ENCODE measurements around the gene SBNO1. TPM values are rescaled to one million over a fixed set of nuclear protein-coding genes. Genes with fewer than 3 reads are reported as not detected.

Gene SBNO1
- total and polyA plus RNA-seq, 2 donors (not counting 3 experiments of a cell fraction or from before 2014, with no cell fraction given): 4.8 to 34.2 TPM

DNA sequence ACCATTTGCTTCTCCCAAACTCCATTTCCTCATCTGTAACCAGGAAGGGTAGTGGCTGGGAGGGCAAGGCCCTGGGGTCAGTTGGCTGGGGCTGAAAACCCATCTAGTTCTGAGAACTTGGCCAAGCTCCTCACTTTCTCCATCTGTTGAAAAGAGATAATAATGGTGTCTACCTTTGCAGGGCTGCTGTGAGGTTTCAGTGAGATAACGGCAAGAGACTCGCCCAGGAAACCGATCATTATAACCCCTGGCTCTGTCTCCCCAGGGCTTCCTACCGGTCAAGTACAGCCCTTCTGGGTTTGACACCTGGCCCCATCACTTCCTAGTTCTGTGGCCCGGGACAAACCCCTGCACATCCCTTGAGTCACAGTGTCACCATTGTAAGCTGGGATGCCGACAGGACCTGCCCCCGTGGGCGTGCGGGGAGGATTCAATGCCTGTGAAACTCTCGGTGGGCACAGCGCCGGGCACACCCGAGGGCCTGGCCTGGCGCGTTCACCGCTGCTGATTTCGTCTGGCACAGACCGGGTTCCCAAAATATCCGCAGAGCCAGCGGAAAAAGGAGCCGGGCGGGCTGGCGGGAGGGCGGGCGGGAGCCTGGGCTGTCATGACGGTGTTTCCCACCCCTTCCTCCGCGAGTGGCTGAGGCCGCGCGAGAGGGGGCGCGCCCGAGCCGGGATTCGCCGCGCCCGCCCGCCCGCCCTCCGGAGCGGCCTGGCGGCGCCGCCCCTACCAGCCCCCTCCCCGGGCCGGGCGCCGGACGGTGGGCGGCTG lies 23.7 kb upstream of the SBNO1 start:
- peak overlapping the region in 2 of 3 experiments; percentile 33 to 46 for H3K4me3 ChIP-seq (replicated peaks in 1 of 3; ENCODE audit: insufficient read depth in 1 of 3, low read depth in 1 of 3, low read length in 3 of 3)
- DNase-seq (ENCODE audit: low read depth, low spot score): peak; percentile 61
- intact Hi-C loops (cut with micrococcal nuclease): loop anchor here (1.0 kb wide), 1 partner anchor 23 kb away; no protein-coding TSS in a partner anchor
- no TSS peak for BruUV-seq (replicated peaks)
- H3K4me1 ChIP-seq (ENCODE audit: control insufficient read depth, extremely low read depth, insufficient read depth, low read length): peaks cover 36% of the 10 kb centered on the region
- H3K4me2 ChIP-seq (ENCODE audit: insufficient read depth, low read length): peak overlapping the region; percentile 46
- no peaks in the 10 kb centered on the region for H3K9me3 ChIP-seq (replicated peaks; ENCODE audit: control insufficient read depth, insufficient read depth, low read length)
- H2AFZ ChIP-seq (ENCODE audit: low read depth, low read length): peak overlapping the region; percentile 48
- CTCF ChIA-PET: interaction anchor here (1.5 to 1.7 kb wide), 4 partner anchors 9 to 194 kb away, joined by 4 to 6 read pairs (median 5); no protein-coding TSS in a partner anchor
- dilution Hi-C loops (cut with MboI; ENCODE audit: extremely low pct_ligation_motif_present, low sequenced_read_pairs): no loop called here
- no peaks in the 10 kb centered on the region for H3K27me3 ChIP-seq (ENCODE audit: control insufficient read depth in 2 of 2, insufficient read depth in 2 of 2, low read length in 2 of 2)
- H3K36me3 ChIP-seq (ENCODE audit: control insufficient read depth in 2 of 2, extremely low read depth in 1 of 2, insufficient read depth in 2 of 2, low read length in 2 of 2): peaks cover 8 to 11% of the 10 kb centered on the region in 2 experiments
- POLR2A ChIA-PET: no interaction called here
- H3K27ac ChIP-seq (ENCODE audit: insufficient read depth, low read depth, low read length): peak overlapping the region; percentile 39
- no peak for TF ChIP-seq GATA2 (IDR thresholded peaks at IDR 0.05; ENCODE audit: insufficient read depth, insufficient read length, low read depth, low read length)
- TF ChIP-seq POLR2A (IDR thresholded peaks at IDR 0.05; ENCODE audit: low read depth, low read length): peak; percentile 55
- peak; percentile 36 for TF ChIP-seq POLR2AphosphoS5 (IDR thresholded peaks at IDR 0.05; ENCODE audit: insufficient read depth, low read depth, low read length)
- H3K9me1 ChIP-seq (replicated peaks; ENCODE audit: control insufficient read depth, extremely low read depth, insufficient read depth, low read length): no peaks in the 10 kb centered on the region
- H3K79me2 ChIP-seq (ENCODE audit: control insufficient read depth, insufficient read depth, low read length): peaks cover 56% of the 10 kb centered on the region
- no peaks in the 10 kb centered on the region for H4K20me1 ChIP-seq (replicated peaks; ENCODE audit: control insufficient read depth, extremely low read depth, insufficient read depth, low read length)
- peak overlapping the region; percentile 44 for H3K9ac ChIP-seq (replicated peaks; ENCODE audit: extremely low read depth, insufficient read depth, low read length)
- peak; percentile 56 for FAIRE-seq

DNA sequence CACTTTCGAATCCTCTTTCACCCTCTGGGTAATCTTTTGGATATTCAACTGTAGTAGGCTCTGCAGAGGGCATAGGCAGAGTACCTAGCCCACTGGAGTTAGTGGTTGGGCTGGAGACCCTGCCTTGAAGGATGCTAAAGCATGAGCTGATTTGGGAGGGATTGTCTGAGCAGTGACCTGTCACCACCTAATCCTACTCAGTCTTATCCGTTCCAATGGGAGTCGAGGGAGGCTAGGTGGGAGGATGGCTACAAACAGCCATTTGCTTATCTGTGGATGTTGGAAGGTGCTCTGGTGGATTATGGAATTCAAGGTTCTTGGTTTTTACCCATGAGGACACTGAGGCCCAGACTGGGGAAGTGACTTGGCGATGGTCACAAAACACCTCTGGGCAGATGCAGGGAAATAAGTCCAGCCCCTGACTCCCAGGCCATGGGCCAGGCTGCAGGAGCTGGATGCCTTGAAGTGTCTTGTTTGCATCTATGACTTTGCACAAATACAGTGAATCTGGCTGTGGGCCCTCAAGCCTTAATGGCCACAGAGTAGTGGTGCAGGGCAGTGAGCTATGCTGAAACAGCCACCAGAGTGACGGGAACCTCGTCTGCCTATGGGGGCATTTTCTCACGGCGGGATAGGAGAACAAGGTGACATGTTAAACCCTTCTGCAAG lies 23.0 kb upstream of the SBNO1 start:
- peaks cover 8 to 11% of the 10 kb centered on the region in 2 experiments for H3K36me3 ChIP-seq (ENCODE audit: control insufficient read depth in 2 of 2, extremely low read depth in 1 of 2, insufficient read depth in 2 of 2, low read length in 2 of 2)
- H3K4me2 ChIP-seq (ENCODE audit: insufficient read depth, low read length): peak overlapping the region; percentile 46
- peaks cover 36% of the 10 kb centered on the region for H3K4me1 ChIP-seq (ENCODE audit: control insufficient read depth, extremely low read depth, insufficient read depth, low read length)
- dilution Hi-C loops (cut with MboI; ENCODE audit: extremely low pct_ligation_motif_present, low sequenced_read_pairs): no loop called here
- intact Hi-C loops (cut with micrococcal nuclease): loop anchor here (1.0 kb wide), 1 partner anchor 22 kb away; no protein-coding TSS in a partner anchor
- no peak overlapping the region for H2AFZ ChIP-seq (ENCODE audit: low read depth, low read length)
- TF ChIP-seq POLR2A (IDR thresholded peaks at IDR 0.05; ENCODE audit: low read depth, low read length) (no peak), GATA2 (IDR thresholded peaks at IDR 0.05; ENCODE audit: insufficient read depth, insufficient read length, low read depth, low read length) (no peak), MYC (IDR thresholded peaks at IDR 0.05; ENCODE audit: low read depth, low read length) (no peak), EZH2 (IDR thresholded peaks at IDR 0.05; ENCODE audit: borderline replicate concordance, low read depth, low read length, severe bottlenecking) (no peak), POLR2AphosphoS5 (IDR thresholded peaks at IDR 0.05; ENCODE audit: insufficient read depth, low read depth, low read length) (no peak), JUN (IDR thresholded peaks at IDR 0.05; ENCODE audit: borderline replicate concordance, insufficient read depth, insufficient read length, low read depth) (no peak), FOS (IDR thresholded peaks at IDR 0.05; ENCODE audit: borderline replicate concordance, insufficient read depth, low read length) (no peak)
- TF ChIP-seq, protein P1, sequence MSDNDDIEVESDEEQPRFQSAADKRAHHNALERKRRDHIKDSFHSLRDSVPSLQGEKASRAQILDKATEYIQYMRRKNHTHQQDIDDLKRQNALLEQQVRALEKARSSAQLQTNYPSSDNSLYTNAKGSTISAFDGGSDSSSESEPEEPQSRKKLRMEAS (IDR thresholded peaks at IDR 0.05; ENCODE audit: insufficient read depth, insufficient read length): no peak
- TF ChIP-seq, protein P2, sequence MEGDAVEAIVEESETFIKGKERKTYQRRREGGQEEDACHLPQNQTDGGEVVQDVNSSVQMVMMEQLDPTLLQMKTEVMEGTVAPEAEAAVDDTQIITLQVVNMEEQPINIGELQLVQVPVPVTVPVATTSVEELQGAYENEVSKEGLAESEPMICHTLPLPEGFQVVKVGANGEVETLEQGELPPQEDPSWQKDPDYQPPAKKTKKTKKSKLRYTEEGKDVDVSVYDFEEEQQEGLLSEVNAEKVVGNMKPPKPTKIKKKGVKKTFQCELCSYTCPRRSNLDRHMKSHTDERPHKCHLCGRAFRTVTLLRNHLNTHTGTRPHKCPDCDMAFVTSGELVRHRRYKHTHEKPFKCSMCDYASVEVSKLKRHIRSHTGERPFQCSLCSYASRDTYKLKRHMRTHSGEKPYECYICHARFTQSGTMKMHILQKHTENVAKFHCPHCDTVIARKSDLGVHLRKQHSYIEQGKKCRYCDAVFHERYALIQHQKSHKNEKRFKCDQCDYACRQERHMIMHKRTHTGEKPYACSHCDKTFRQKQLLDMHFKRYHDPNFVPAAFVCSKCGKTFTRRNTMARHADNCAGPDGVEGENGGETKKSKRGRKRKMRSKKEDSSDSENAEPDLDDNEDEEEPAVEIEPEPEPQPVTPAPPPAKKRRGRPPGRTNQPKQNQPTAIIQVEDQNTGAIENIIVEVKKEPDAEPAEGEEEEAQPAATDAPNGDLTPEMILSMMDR (IDR thresholded peaks at IDR 0.05; ENCODE audit: extremely low read depth in 1 of 2, insufficient read depth in 1 of 2, low read depth in 1 of 2, low read length in 2 of 2): no peak
- H4K20me1 ChIP-seq (replicated peaks; ENCODE audit: control insufficient read depth, extremely low read depth, insufficient read depth, low read length): no peaks in the 10 kb centered on the region
- POLR2A ChIA-PET: no interaction called here
- CTCF ChIA-PET: interaction anchor here (1.5 to 1.7 kb wide), 4 partner anchors 9 to 194 kb away, joined by 4 to 6 read pairs (median 5); no protein-coding TSS in a partner anchor
- no peaks in the 10 kb centered on the region for H3K27me3 ChIP-seq (ENCODE audit: control insufficient read depth in 2 of 2, insufficient read depth in 2 of 2, low read length in 2 of 2)
- DNase-seq (ENCODE audit: low read depth, low spot score) (peak; percentile 12), FAIRE-seq (no peak)
- no peak overlapping the region for H3K9ac ChIP-seq (replicated peaks; ENCODE audit: extremely low read depth, insufficient read depth, low read length)
- H3K27ac ChIP-seq (ENCODE audit: insufficient read depth, low read depth, low read length): peak overlapping the region; percentile 39
- H3K79me2 ChIP-seq (ENCODE audit: control insufficient read depth, insufficient read depth, low read length): peaks cover 49% of the 10 kb centered on the region
- BruUV-seq (replicated peaks): no TSS peak
- H3K9me1 ChIP-seq (replicated peaks; ENCODE audit: control insufficient read depth, extremely low read depth, insufficient read depth, low read length): no peaks in the 10 kb centered on the region
- no peaks in the 10 kb centered on the region for H3K9me3 ChIP-seq (replicated peaks; ENCODE audit: control insufficient read depth, insufficient read depth, low read length)
- peak overlapping the region in 1 of 3 experiments; percentile 33 for H3K4me3 ChIP-seq (replicated peaks in 1 of 3; ENCODE audit: insufficient read depth in 1 of 3, low read depth in 1 of 3, low read length in 3 of 3)
